Measurements from ENCODE around the gene CBX2. TPM values are rescaled to one million over a fixed set of nuclear protein-coding genes. Genes with fewer than 3 reads are reported as not detected.

Gene CBX2
- total RNA-seq, 1 donor from 2014 or later = 2.6 TPM

DNA sequence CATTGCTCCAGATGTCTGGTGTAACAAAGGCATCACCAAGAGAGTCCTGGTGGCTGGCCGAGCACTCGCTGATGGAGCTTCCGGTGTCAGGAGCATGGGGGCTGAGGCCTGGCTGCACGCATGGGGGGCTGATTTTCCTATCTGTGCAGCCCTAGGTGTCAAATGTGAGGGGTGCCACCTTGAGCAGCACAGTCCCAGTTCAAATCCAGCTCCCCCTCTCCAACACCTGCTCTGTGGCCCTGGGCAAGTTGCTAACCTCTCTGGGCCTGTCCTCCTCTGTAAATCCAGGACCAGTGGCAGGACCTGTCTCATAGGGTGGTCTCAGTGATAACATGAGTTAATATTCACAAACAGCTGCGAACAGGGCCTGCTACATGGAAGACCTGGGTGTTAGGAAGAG is 34.3 kb upstream of the CBX2 start:
- intact Hi-C loops (cut with micrococcal nuclease) = no loop called here
- no peak for DNase-seq
- no peak overlapping the region for H3K4me3 ChIP-seq
- no peaks in the 10 kb centered on the region for H3K36me3 ChIP-seq
- no peaks in the 10 kb centered on the region for H3K9me3 ChIP-seq (replicated peaks)
- H3K4me1 ChIP-seq = peaks cover 33% of the 10 kb centered on the region
- TF ChIP-seq, protein P1, sequence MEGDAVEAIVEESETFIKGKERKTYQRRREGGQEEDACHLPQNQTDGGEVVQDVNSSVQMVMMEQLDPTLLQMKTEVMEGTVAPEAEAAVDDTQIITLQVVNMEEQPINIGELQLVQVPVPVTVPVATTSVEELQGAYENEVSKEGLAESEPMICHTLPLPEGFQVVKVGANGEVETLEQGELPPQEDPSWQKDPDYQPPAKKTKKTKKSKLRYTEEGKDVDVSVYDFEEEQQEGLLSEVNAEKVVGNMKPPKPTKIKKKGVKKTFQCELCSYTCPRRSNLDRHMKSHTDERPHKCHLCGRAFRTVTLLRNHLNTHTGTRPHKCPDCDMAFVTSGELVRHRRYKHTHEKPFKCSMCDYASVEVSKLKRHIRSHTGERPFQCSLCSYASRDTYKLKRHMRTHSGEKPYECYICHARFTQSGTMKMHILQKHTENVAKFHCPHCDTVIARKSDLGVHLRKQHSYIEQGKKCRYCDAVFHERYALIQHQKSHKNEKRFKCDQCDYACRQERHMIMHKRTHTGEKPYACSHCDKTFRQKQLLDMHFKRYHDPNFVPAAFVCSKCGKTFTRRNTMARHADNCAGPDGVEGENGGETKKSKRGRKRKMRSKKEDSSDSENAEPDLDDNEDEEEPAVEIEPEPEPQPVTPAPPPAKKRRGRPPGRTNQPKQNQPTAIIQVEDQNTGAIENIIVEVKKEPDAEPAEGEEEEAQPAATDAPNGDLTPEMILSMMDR (IDR thresholded peaks at IDR 0.05; ENCODE audit: borderline replicate concordance) = no peak
- no peak overlapping the region for H3K27ac ChIP-seq (replicated peaks)
- H3K27me3 ChIP-seq (ENCODE audit: low read depth) = peaks cover 85% of the 10 kb centered on the region

DNA sequence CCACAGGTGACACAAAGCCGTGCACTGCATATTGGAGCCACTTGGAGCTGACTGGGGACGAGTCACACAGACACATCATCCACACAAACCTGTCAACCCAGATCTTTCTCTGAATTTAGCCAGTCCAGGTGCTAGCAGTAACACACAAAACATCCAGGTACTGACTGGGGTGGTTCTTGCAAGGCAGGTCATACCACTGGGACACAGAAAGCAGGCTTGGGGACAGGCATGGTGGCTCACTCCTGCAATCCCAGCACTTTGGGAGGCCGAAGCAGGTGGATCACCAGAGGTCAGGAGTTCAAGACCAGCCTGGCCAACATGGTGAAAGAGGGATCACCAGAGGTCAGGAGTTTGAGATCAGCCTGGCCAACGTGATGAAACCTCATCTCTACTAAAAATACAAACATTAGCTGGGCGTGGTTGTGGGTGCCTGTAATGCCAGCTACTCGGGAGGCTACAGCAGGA is 32.3 kb upstream of the CBX2 start:
- Histone ChIP-seq H3K27ac (replicated peaks) (no peak overlapping the region), H3K36me3 (no peaks in the 10 kb centered on the region), H3K27me3 (ENCODE audit: low read depth) (peaks cover 85% of the 10 kb centered on the region), H3K4me1 (peaks cover 34% of the 10 kb centered on the region), H3K4me3 (no peak overlapping the region), H3K9me3 (replicated peaks) (no peaks in the 10 kb centered on the region)
- no peak for DNase-seq
- intact Hi-C loops (cut with micrococcal nuclease) = no loop called here
- TF ChIP-seq, protein P1 (IDR thresholded peaks at IDR 0.05; ENCODE audit: borderline replicate concordance) = no peak

DNA sequence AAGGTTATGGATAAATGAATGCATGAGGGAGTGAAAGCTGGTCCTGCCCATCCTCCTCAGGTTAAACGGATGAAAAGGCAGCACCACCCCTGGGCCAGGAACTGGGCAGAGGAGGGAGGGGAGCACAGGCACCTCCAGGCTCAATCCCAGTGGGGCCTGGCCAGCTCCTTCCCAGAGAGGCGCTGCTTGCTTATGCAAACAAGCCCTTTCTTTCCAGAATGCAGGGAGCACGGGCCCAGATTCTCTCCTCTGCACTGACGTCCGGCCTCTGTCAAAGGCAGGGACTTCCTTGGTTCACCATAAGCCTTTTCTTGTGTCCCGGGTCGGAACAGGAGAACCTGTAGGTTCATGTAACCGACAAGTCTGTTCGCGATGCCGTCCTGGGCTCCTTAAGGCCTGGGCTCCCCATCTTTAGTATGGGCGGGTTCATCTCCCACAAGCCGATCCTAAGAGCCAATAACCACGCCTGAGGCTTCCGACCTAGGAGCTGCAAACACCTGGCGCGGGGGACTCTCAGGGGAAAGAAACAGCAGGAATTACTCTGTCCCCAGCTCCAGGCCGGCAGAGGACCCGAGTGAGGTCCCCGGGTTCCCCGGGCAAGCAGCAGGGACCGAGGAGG is 30.9 kb upstream of the CBX2 start:
- peaks cover 85% of the 10 kb centered on the region for H3K27me3 ChIP-seq (ENCODE audit: low read depth)
- H3K4me3 ChIP-seq = no peak overlapping the region
- H3K36me3 ChIP-seq = no peaks in the 10 kb centered on the region
- intact Hi-C loops (cut with micrococcal nuclease) = no loop called here
- no peaks in the 10 kb centered on the region for H3K9me3 ChIP-seq (replicated peaks)
- no peak overlapping the region for H3K27ac ChIP-seq (replicated peaks)
- H3K4me1 ChIP-seq = peaks cover 29% of the 10 kb centered on the region
- TF ChIP-seq, protein P1 (IDR thresholded peaks at IDR 0.05; ENCODE audit: borderline replicate concordance) = no peak
- no peak for DNase-seq

DNA sequence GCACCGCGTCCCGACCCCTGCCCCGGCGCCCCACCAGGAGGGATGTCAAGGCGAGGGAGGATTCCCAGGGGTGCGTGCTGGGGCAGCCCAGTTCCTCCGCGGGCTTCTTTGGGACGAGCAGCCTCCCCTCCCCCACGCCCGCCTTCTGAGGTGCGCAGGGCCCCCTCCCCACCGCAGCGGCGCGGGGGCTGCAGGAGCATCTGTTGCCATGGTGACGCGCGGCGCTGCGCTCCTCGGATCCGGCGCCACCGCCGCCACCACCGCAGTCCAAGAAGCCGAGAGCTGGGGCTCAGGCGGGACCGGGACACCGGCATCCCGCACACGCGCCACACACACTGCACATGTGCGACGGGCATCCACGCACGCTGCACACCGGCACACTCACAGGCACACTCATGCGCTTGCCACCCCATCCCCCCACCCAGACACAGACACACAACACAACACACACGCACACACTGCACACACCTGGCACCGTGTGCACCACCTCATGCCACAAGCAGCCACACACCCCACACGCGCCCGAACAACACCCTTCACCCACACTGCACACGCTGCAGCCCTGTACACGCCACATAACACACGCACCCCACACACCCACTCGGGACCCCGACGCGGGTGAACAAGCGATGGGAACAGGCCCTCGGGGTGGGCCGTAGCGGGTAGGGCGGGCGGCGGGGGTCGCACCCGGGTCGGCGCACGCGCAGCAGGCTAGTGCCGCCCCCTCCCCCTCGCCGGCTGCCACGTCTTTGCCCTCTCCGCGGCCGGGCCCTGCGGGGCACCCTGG is 30.2 kb upstream of the CBX2 start:
- no peak overlapping the region for H3K4me3 ChIP-seq
- no peaks in the 10 kb centered on the region for H3K9me3 ChIP-seq (replicated peaks)
- no peaks in the 10 kb centered on the region for H3K36me3 ChIP-seq
- H3K27me3 ChIP-seq (ENCODE audit: low read depth) = peaks cover 85% of the 10 kb centered on the region
- H3K4me1 ChIP-seq = peaks cover 25% of the 10 kb centered on the region
- H3K27ac ChIP-seq (replicated peaks) = no peak overlapping the region
- TF ChIP-seq, protein P1 (IDR thresholded peaks at IDR 0.05; ENCODE audit: borderline replicate concordance) = no peak
- intact Hi-C loops (cut with micrococcal nuclease) = no loop called here
- no peak for DNase-seq

DNA sequence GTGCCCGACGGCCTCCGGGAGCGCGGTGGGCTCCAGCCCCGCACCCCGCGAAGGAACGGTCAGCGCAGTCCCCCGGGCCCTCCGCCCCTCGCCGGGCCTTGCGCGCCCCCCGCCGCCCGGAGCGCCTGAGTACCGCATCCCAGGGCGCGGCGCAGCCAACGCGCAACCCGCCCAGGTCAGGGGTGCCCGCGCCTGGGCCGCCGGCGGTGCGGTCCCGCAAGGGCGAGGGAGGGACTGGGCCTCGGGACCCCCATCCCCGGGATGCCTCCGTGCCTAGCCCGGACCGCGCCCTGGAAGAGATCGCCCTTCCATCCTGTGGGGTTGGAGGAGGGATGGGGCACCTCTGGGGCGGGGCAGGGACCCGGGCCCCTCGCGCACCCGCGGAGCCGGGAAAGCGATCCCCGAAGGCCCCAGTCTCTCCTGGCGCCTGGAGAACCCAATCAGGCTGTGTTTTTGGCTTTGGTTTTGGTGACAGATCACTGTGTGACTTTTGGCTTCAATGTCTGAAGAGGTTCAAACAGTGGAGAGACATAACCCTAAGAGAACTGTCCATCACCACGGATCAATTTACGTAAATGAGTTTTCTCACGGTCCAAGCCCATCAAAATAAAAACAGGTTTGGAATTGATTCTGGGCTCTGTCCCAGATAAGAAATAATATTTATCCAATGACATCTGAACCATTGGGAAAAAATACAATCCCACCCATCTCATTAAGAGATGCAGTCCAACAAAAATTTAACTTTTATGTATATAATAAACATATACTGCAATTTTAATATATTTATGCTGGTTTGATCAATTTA is 29.5 kb upstream of the CBX2 start:
- Histone ChIP-seq H3K9me3 (replicated peaks) (no peaks in the 10 kb centered on the region), H3K4me1 (peaks cover 25% of the 10 kb centered on the region), H3K4me3 (no peak overlapping the region), H3K27me3 (ENCODE audit: low read depth) (peaks cover 88% of the 10 kb centered on the region), H3K36me3 (no peaks in the 10 kb centered on the region), H3K27ac (replicated peaks) (no peak overlapping the region)
- DNase-seq = no peak
- TF ChIP-seq, protein P1 (IDR thresholded peaks at IDR 0.05; ENCODE audit: borderline replicate concordance) = no peak
- intact Hi-C loops (cut with micrococcal nuclease) = no loop called here

All from left ventricle myocardium inferior (tissue), 1 donor.